WTC11 (cell line): ENCODE measurements around the gene MCF2L2. TPM values are rescaled to one million over a fixed set of nuclear protein-coding genes. Genes with fewer than 3 reads are reported as not detected.

Experiments used
- ATAC-seq: fragments of 200-7000 bp; cut with Tn5 transposase; 2 replicates; pipeline ENCODE4 v1.10.0; 2021; ENCODE audit warnings: mild to moderate bottlenecking, moderate library complexity
- CTCF ChIA-PET: fragments of 300-600 bp; sonication (Branson Sonifier 250); formaldehyde crosslinking; loops from one replicate; lab custom pipeline; 2021; ENCODE audit warnings: antibody characterized with exemption; lab: Charles Lee
- POLR2A ChIA-PET: fragments of 350-600 bp; sonication (Branson Sonifier 250); formaldehyde crosslinking; loops from one replicate; lab custom pipeline; 2021; ENCODE audit warnings: antibody characterized with exemption; lab: Charles Lee
- DNase-seq: peaks from one replicate; pipeline ENCODE4 v3.0.0; 2021; ENCODE audit warnings: low spot score
- H3K27ac Mint-ChIP-seq: 2 replicates; pipeline ENCODE4 v1.8.0; 2021; ENCODE audit warnings: mixed read lengths
- H3K27me3 Mint-ChIP-seq: 2 replicates; pipeline ENCODE4 v1.8.0; 2021; ENCODE audit warnings: low read depth, mild to moderate bottlenecking, moderate library complexity, mixed read lengths
- H3K36me3 Mint-ChIP-seq: 2 replicates; pipeline ENCODE4 v1.8.0; 2021; ENCODE audit warnings: mixed read lengths
- H3K4me1 Mint-ChIP-seq: 2 replicates; pipeline ENCODE4 v1.8.0; 2022; ENCODE audit warnings: mixed read lengths
- H3K4me3 Mint-ChIP-seq: 2 replicates; pipeline ENCODE4 v1.8.0; 2021; ENCODE audit warnings: mild to moderate bottlenecking, moderate library complexity, mixed read lengths
- H3K9me3 Mint-ChIP-seq: 2 replicates; pipeline ENCODE4 v1.8.0; 2021; ENCODE audit warnings: mixed read lengths
- ARID4B ChIP-seq: sonication (generic); formaldehyde crosslinking; IDR thresholded peaks from 2 replicates; pipeline ENCODE4 v1.8.0; 2023; ENCODE audit warnings: missing genetic modification reagents, mild to moderate bottlenecking, borderline replicate concordance
- ATF3 ChIP-seq: sonication (generic); formaldehyde crosslinking; conservative IDR thresholded peaks from 2 replicates; pipeline ENCODE4 v1.8.1; 2022; ENCODE audit warnings: mild to moderate bottlenecking, missing genetic modification reagents
- CBFB ChIP-seq: sonication (generic); formaldehyde crosslinking; IDR thresholded peaks from 2 replicates; pipeline ENCODE4 v1.8.1; 2022; ENCODE audit warnings: mild to moderate bottlenecking, low read depth, missing genetic modification reagents
- E2F1 ChIP-seq: sonication (generic); formaldehyde crosslinking; IDR thresholded peaks from 2 replicates; pipeline ENCODE4 v1.8.0; 2022; ENCODE audit warnings: mild to moderate bottlenecking, missing genetic modification reagents
- E2F5 ChIP-seq: sonication (generic); formaldehyde crosslinking; IDR thresholded peaks from 2 replicates; pipeline ENCODE4 v1.8.1; 2022; ENCODE audit warnings: mild to moderate bottlenecking, moderate library complexity, missing genetic modification reagents
- GRHL2 ChIP-seq: fragments of 250-450 bp; sonication (Bioruptor Pico); IDR thresholded peaks from 2 replicates; pipeline ENCODE4 v1.8.0; 2022; ENCODE audit warnings: mild to moderate bottlenecking, moderate library complexity; ENCODE audit not compliant: insufficient replicate concordance, severe bottlenecking
- GTF2I ChIP-seq: fragments of 250-450 bp; sonication (Bioruptor Pico); conservative IDR thresholded peaks from 2 replicates; pipeline ENCODE4 v1.4.0; 2021; ENCODE audit warnings: mild to moderate bottlenecking
- IRF2 ChIP-seq: sonication (generic); formaldehyde crosslinking; IDR thresholded peaks from 2 replicates; pipeline ENCODE4 v1.8.0; 2022; ENCODE audit warnings: low read depth, missing genetic modification reagents, borderline replicate concordance
- JAZF1 ChIP-seq: fragments of 250-450 bp; sonication (Bioruptor Pico); IDR thresholded peaks from 2 replicates; pipeline ENCODE4 v1.9.0; 2021; ENCODE audit warnings: moderate library complexity, mild to moderate bottlenecking, inconsistent platforms
- NR3C1 ChIP-seq: sonication (generic); formaldehyde crosslinking; conservative IDR thresholded peaks from 2 replicates; pipeline ENCODE4 v1.8.1; 2023; ENCODE audit warnings: low read depth, mild to moderate bottlenecking, missing genetic modification reagents
- SMAD4 ChIP-seq: sonication (generic); formaldehyde crosslinking; IDR thresholded peaks from 2 replicates; pipeline ENCODE4 v1.8.0; 2022; ENCODE audit warnings: mild to moderate bottlenecking, missing genetic modification reagents
- ZNF232 ChIP-seq: sonication (generic); formaldehyde crosslinking; IDR thresholded peaks from 2 replicates; pipeline ENCODE4 v1.8.0; 2022; ENCODE audit warnings: mild to moderate bottlenecking, missing genetic modification reagents
- ZNF416 ChIP-seq: fragments of 250-450 bp; sonication (Bioruptor Pico); IDR thresholded peaks from 2 replicates; pipeline ENCODE4 v1.9.0; 2021; ENCODE audit warnings: mild to moderate bottlenecking, inconsistent platforms
- ZNF425 ChIP-seq: fragments of 250-450 bp; sonication (Bioruptor Pico); conservative IDR thresholded peaks from 2 replicates; pipeline ENCODE4 v1.9.0; 2021; ENCODE audit warnings: mild to moderate bottlenecking
- ZNF512 ChIP-seq: sonication (generic); formaldehyde crosslinking; IDR thresholded peaks from 2 replicates; pipeline ENCODE4 v1.8.1; 2022; ENCODE audit warnings: missing genetic modification reagents, borderline replicate concordance
- total RNA-seq: library from RNA; stranded (reverse); gene quantifications from 3 replicates; pipeline ENCODE4 v1.2.3, GENCODE V29; 2021

MCF2L2 gene
- total RNA-seq, 1 experiment from 2014 or later: 7.5 TPM

GRCh38 chr3:183249006-183249718 is 179.3 kb downstream of the MCF2L2 start:
- POLR2A ChIA-PET: no interaction called here
- no peak for DNase-seq

More at GRCh38 chr3:183249006-183249718, 179.3 kb downstream of the MCF2L2 start:
- peak overlapping the region; percentile 13 for H3K27ac Mint-ChIP-seq
- CTCF ChIA-PET: interaction anchor here (0.8 to 1.5 kb wide), 2 partner anchors 56 to 65 kb away, joined by 3 to 4 read pairs; no protein-coding TSS in a partner anchor
- H3K9me3 Mint-ChIP-seq: no peaks in the 10 kb centered on the region
- TF ChIP-seq ZNF416 (CRISPR knock-in tag) (no peak), NR3C1 (CRISPR knock-in tag) (no peak), ZNF425 (no peak), CBFB (CRISPR knock-in tag) (no peak), SMAD4 (no peak), E2F1 (CRISPR knock-in tag) (no peak), JAZF1 (no peak), GRHL2 (CRISPR knock-in tag) (no peak), ARID4B (CRISPR knock-in tag) (no peak), ZNF232 (CRISPR knock-in tag) (no peak), E2F5 (CRISPR knock-in tag) (no peak), IRF2 (CRISPR knock-in tag) (no peak), ATF3 (CRISPR knock-in tag) (no peak), GTF2I (CRISPR knock-in tag) (no peak), ZNF512 (CRISPR knock-in tag) (no peak)
- peaks cover 3% of the 10 kb centered on the region; the same call in 1 of the 2 replicates for H3K36me3 Mint-ChIP-seq
- peaks cover 18% of the 10 kb centered on the region for H3K4me1 Mint-ChIP-seq
- H3K4me3 Mint-ChIP-seq: peak overlapping the region; percentile 4; the same call in 1 of the 2 replicates
- peaks cover 20% of the 10 kb centered on the region for H3K27me3 Mint-ChIP-seq
- ATAC-seq: peak; percentile 41
